Measurements from ENCODE around the gene LDLRAD4.

The LDLRAD4 gene

DNA sequence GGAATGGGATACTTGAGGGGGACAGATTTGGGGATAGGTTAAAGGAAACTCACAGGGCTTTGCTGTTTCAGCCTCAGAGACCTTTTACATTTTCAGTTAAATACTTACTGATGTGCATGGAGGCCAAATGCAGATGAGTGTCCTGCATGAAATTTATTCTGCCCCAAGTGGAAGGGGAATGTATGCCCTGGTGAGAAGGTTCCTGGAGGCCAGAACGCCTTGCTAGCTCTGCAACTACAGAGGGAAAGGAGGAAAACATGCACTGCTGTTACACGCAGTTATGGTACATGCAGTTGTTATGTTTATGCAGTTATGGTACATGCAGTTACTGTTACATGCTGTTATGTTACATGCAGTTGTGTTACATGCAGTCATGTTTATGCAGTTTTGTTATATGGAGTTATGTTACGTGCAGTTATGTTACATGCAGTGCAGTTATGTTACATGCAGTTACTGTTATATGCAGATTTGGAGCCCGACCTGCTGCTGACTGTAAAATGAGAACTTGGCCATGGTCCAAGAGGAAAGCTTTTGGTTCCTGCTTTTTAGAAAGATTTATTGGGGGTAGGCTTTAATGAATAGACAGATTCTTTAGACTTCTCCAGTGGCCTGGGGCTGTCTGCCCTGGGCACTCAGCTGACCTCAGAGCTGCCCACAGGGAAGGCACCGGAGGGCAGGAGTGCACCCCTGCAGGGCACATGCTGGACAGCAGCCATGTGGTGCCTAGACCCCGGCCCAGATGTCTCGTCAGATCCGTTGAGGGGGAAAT is 84.1 kb downstream of the LDLRAD4 start:
- no peak overlapping the region for H3K4me3 ChIP-seq (replicated peaks; ENCODE audit: insufficient read depth, low read length)
- TF ChIP-seq, protein P1, sequence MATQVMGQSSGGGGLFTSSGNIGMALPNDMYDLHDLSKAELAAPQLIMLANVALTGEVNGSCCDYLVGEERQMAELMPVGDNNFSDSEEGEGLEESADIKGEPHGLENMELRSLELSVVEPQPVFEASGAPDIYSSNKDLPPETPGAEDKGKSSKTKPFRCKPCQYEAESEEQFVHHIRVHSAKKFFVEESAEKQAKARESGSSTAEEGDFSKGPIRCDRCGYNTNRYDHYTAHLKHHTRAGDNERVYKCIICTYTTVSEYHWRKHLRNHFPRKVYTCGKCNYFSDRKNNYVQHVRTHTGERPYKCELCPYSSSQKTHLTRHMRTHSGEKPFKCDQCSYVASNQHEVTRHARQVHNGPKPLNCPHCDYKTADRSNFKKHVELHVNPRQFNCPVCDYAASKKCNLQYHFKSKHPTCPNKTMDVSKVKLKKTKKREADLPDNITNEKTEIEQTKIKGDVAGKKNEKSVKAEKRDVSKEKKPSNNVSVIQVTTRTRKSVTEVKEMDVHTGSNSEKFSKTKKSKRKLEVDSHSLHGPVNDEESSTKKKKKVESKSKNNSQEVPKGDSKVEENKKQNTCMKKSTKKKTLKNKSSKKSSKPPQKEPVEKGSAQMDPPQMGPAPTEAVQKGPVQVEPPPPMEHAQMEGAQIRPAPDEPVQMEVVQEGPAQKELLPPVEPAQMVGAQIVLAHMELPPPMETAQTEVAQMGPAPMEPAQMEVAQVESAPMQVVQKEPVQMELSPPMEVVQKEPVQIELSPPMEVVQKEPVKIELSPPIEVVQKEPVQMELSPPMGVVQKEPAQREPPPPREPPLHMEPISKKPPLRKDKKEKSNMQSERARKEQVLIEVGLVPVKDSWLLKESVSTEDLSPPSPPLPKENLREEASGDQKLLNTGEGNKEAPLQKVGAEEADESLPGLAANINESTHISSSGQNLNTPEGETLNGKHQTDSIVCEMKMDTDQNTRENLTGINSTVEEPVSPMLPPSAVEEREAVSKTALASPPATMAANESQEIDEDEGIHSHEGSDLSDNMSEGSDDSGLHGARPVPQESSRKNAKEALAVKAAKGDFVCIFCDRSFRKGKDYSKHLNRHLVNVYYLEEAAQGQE (IDR thresholded peaks at IDR 0.05; ENCODE audit: insufficient replicate concordance, low read depth) = peak; percentile 63
- no peak for TF ChIP-seq SPI1 (IDR thresholded peaks at IDR 0.05; ENCODE audit: borderline replicate concordance, low read depth)
- TF ChIP-seq GABPA (IDR thresholded peaks at IDR 0.05; ENCODE audit: low read depth) = no peak
- DNase-seq (ENCODE audit: low read depth in 1 of 2, low spot score in 1 of 2) = peak in 1 of 2 experiments; percentile 33

DNA sequence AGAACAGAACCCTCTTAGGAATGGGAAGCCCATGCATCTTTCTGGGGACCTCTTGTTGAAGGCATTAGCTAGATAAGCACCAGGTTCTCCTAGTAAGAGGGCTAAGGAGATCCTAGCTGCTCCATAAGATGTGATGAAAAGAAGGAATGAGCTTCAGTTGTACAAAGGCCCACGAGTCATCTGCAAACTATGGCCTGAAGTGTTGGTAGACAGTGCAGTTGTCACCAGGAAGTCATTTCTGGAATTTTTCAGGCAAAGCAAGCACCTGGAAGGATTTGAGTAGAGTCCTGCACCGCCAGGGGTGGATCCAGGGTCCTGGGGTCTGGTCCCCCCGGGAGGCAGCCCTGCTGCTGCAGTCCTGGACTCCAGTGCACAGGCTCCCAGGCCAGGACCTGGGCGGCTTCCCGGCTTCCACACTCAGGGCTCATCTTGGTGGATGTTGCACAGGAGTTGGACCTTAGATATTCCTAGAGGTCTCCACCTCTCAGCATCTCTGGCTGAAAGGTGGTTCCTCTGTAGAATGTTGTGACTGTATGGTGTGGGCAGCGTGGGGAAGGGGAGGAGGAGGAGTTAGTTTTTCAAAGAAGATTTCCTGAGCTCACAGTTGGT is 85.3 kb downstream of the LDLRAD4 start:
- no peak overlapping the region for H3K4me3 ChIP-seq (replicated peaks; ENCODE audit: insufficient read depth, low read length)
- H3K27ac ChIP-seq (replicated peaks) = no peak overlapping the region

More for the DNA sequence above, 84.1 kb downstream of the LDLRAD4 start:
- no peak overlapping the region for H3K27ac ChIP-seq (replicated peaks)
- peaks cover 2% of the 10 kb centered on the region for H3K27me3 ChIP-seq (ENCODE audit: insufficient read depth, poor library complexity, severe bottlenecking)

DNA sequence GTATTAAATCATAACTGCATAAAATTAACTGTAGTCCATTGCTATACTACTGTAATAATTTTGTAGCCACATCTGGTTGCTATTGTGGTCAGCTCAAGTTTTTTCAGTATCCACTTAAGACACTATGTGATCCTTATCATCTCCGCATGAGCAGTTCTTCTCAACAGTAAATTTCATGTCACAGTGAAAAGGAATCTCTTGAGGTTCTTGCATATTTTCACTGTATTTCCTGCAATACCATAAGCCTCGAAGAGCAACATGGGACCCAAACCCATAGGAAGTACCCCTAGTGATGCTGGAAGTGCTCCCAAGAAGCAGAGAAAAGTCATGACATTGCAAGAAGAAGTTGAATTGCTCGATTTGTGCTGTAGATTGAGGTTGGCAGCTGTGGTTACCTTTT is 86.7 kb downstream of the LDLRAD4 start:
- peaks cover 2% of the 10 kb centered on the region for H3K27me3 ChIP-seq (ENCODE audit: insufficient read depth, poor library complexity, severe bottlenecking)

More for the DNA sequence above, 85.3 kb downstream of the LDLRAD4 start:
- DNase-seq (ENCODE audit: low read depth in 1 of 2, low spot score in 1 of 2) = no peak
- peaks cover 2% of the 10 kb centered on the region for H3K27me3 ChIP-seq (ENCODE audit: insufficient read depth, poor library complexity, severe bottlenecking)
- no peak for TF ChIP-seq GABPA (IDR thresholded peaks at IDR 0.05; ENCODE audit: low read depth)
- TF ChIP-seq SPI1 (IDR thresholded peaks at IDR 0.05; ENCODE audit: borderline replicate concordance, low read depth) = no peak
- TF ChIP-seq, protein P2, sequence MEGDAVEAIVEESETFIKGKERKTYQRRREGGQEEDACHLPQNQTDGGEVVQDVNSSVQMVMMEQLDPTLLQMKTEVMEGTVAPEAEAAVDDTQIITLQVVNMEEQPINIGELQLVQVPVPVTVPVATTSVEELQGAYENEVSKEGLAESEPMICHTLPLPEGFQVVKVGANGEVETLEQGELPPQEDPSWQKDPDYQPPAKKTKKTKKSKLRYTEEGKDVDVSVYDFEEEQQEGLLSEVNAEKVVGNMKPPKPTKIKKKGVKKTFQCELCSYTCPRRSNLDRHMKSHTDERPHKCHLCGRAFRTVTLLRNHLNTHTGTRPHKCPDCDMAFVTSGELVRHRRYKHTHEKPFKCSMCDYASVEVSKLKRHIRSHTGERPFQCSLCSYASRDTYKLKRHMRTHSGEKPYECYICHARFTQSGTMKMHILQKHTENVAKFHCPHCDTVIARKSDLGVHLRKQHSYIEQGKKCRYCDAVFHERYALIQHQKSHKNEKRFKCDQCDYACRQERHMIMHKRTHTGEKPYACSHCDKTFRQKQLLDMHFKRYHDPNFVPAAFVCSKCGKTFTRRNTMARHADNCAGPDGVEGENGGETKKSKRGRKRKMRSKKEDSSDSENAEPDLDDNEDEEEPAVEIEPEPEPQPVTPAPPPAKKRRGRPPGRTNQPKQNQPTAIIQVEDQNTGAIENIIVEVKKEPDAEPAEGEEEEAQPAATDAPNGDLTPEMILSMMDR (IDR thresholded peaks at IDR 0.05; ENCODE audit: insufficient read depth, low read length) = no peak

More for the DNA sequence above, 86.7 kb downstream of the LDLRAD4 start:
- Histone ChIP-seq H3K27ac (replicated peaks) (no peak overlapping the region), H3K4me3 (replicated peaks; ENCODE audit: insufficient read depth, low read length) (no peak overlapping the region)
- TF ChIP-seq POLR2AphosphoS5 (IDR thresholded peaks at IDR 0.05; ENCODE audit: low read depth) (no peak), SPI1 (IDR thresholded peaks at IDR 0.05; ENCODE audit: borderline replicate concordance, low read depth) (no peak), GABPA (IDR thresholded peaks at IDR 0.05; ENCODE audit: low read depth) (no peak)
- TF ChIP-seq, protein P1 (IDR thresholded peaks at IDR 0.05; ENCODE audit: insufficient replicate concordance, low read depth) = no peak
- TF ChIP-seq, protein P2 (IDR thresholded peaks at IDR 0.05; ENCODE audit: insufficient read depth, low read length) = no peak
- DNase-seq (ENCODE audit: low read depth in 1 of 2, low spot score in 1 of 2) = no peak

Measured in HL-60 (cell line).